Stimulated activated CD4-positive, alpha-beta T cell treated with anti-CD3 and anti-CD28 coated beads, Interleukin-2, amount 100 ng/mL, for 48 hours (primary cell): ENCODE measurements around the gene SLC41A3.

ENCODE experiments used
- DNase-seq, 2 donors: peaks; one replicate each; pipeline ENCODE4 v3.0.0-alpha.2; 2020

The SLC41A3 gene

GRCh38 chr3:126083913-126084767 is at the start of gene SLC41A3:
TSS of gene SLC41A3 (minus strand) at chr3:126084124. CDS start at chr3:126068219, 15,905 bp downstream.
- DNase-seq = peak; percentile 81 to 86

GRCh38 chr3:126133606-126134005 is 49.7 kb upstream of the SLC41A3 start:
- DNase-seq = no peak

GRCh38 chr3:126132751-126133511 is 49.0 kb upstream of the SLC41A3 start:
- no peak for DNase-seq

GRCh38 chr3:126131881-126132750 is 48.2 kb upstream of the SLC41A3 start:
- DNase-seq = no peak

GRCh38 chr3:126130981-126131745 is 47.2 kb upstream of the SLC41A3 start:
- DNase-seq = no peak

- DNase-seq = no peak
Measured at GRCh38 chr3:126130081-126130855, 46.3 kb upstream of the SLC41A3 start.

GRCh38 chr3:126129398-126129891 is 45.5 kb upstream of the SLC41A3 start:
- no peak for DNase-seq

GRCh38 chr3:126128504-126129397 is 44.8 kb upstream of the SLC41A3 start:
- no peak for DNase-seq

GRCh38 chr3:126127904-126128303 is 44.0 kb upstream of the SLC41A3 start:
- no peak for DNase-seq

GRCh38 chr3:126127452-126127851 is 43.5 kb upstream of the SLC41A3 start:
- no peak for DNase-seq

- DNase-seq = no peak
Measured at GRCh38 chr3:126126811-126127431, 43.0 kb upstream of the SLC41A3 start.

- DNase-seq = no peak
Measured at GRCh38 chr3:126126286-126126685, 42.4 kb upstream of the SLC41A3 start.

GRCh38 chr3:126125781-126126251 is 41.9 kb upstream of the SLC41A3 start:
- DNase-seq = no peak

- no peak for DNase-seq
Measured at GRCh38 chr3:126125341-126125740, 41.4 kb upstream of the SLC41A3 start.

GRCh38 chr3:126124896-126125295 is 41.0 kb upstream of the SLC41A3 start:
- DNase-seq = no peak

GRCh38 chr3:126124148-126124868 is 40.4 kb upstream of the SLC41A3 start:
- DNase-seq = no peak

GRCh38 chr3:126121632-126122031 is 37.7 kb upstream of the SLC41A3 start:
- DNase-seq = no peak

- DNase-seq = no peak
Measured at GRCh38 chr3:126121074-126121473, 37.1 kb upstream of the SLC41A3 start.

GRCh38 chr3:126119976-126120375 is 36.1 kb upstream of the SLC41A3 start:
- DNase-seq = no peak
